Measurements from ENCODE around the gene CDH4. TPM values are rescaled to one million over a fixed set of nuclear protein-coding genes. Genes with fewer than 3 reads are reported as not detected.

The CDH4 gene
- total and polyA plus RNA-seq, 2 of the 13 experiments (the other 11 are each of a cell fraction or from before 2014, with no cell fraction given) = not detected

DNA sequence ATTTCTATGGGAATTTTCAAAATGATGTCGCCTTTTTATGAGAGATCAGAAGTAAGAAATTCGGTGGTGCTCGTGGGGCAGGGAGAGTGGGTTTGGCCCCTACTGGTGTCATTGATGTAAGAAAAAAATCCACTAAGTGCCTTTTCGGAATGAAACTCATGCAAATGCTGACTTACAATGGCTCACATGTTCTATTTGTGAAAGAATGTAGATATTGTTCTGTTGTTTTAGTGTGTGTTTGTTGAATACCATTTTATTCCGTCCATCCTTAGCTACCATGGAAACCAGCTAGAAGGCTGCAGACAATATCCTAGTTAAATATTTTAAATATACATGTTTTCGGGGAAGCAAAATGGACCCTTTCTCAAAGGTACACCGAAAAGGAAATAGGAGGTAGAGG, 508.7 kb downstream of the CDH4 start:
- intact Hi-C loops (cut with micrococcal nuclease; ENCODE audit: unreplicated experiment) = no loop called here
- 3% methylated on average over 7 of the region's 7 CpGs for WGBS (ENCODE audit: low lambda C conversion rate)
- peaks cover 35 to 90% of the 10 kb centered on the region in 2 experiments for H3K27me3 ChIP-seq (ENCODE audit: control insufficient read depth in 1 of 2, insufficient read depth in 2 of 2, low read length in 2 of 2)

DNA sequence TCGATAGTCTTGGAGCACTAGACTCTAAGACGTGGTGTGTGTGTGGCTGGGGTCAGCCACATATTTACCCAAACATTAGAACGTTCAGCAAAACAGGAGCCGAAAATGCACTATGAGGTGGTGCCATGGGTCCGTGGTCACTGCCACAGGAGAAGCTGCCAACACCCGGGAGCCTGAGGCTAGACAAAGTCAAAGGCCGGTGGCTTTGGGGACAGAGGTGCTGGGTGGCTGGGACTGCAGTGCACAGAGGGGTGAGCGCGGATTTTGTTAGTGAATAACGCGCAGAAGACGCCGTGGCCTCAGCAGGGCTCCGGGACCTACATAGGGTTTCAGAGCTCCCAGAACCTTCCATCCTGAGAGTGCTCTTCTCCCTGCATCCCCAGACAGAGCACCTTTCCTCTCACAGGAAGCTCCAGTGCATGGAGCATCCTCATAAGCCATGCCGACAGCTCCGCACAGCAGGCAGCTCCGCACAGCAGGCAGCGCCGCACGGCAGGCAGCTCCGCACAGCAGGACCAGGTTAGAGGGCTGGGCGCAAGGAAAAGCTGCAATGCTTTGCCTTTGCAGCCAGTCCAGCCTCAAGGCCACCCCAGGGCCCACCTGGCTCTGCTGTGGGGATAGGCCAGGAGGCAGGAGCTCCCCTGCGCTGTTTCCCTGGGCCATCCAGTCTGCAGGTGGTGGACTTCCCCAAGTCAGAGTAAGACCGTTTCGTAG, 509.5 kb downstream of the CDH4 start:
- Histone ChIP-seq H3K9me3 (ENCODE audit: low read length) (no peaks in the 10 kb centered on the region), H3K4me1 (ENCODE audit: insufficient read depth, low read length) (no peaks in the 10 kb centered on the region), H3K27me3 (ENCODE audit: control insufficient read depth in 1 of 2, insufficient read depth in 2 of 2, low read length in 2 of 2) (peaks cover 32 to 99% of the 10 kb centered on the region in 2 experiments), H2AFZ (ENCODE audit: low read length) (no peak overlapping the region), H3K27ac (ENCODE audit: extremely low read length, insufficient read depth, low read length) (no peak overlapping the region), H3K36me3 (replicated peaks in 1 of 2; ENCODE audit: control insufficient read depth in 1 of 2, insufficient read depth in 2 of 2, low read length in 2 of 2) (no peaks in the 10 kb centered on the region), H4K20me1 (ENCODE audit: insufficient read depth, low read length) (peaks cover 5% of the 10 kb centered on the region; the same call in 1 of the 2 replicates), H3K9ac (ENCODE audit: insufficient read depth, low read depth, low read length) (no peak overlapping the region), H3K79me2 (ENCODE audit: insufficient read depth, low read length) (no peaks in the 10 kb centered on the region), H3K4me3 (replicated peaks in 1 of 3; ENCODE audit: insufficient read depth in 1 of 3, low read depth in 2 of 3, low read length in 3 of 3) (no peak overlapping the region), H3K4me2 (ENCODE audit: low read depth, low read length) (no peak overlapping the region)
- ChIA-PET POLR2A (no interaction called here), CTCF (ENCODE audit: low intra/inter-chr PET ratio, low total read pairs) (no interaction called here)
- WGBS (ENCODE audit: low lambda C conversion rate) = 32% methylated on average over 25 of the region's 25 CpGs
- intact Hi-C loops (cut with micrococcal nuclease; ENCODE audit: unreplicated experiment) = no loop called here
- no peak for ATAC-seq
- no peak for FAIRE-seq
- no peak for DNase-seq (ENCODE audit: low spot score)
- in situ Hi-C loops (cut with HindIII; ENCODE audit: extremely low pct_ligation_motif_present, low pct_unique_long_range_greater_than_20kb) = no loop called here
- no TSS peak for BruUV-seq (replicated peaks)
- TF ChIP-seq ZNF660 (CRISPR knock-in tag; IDR thresholded peaks at IDR 0.05; ENCODE audit: borderline replicate concordance, low read depth) (no peak), ZNF33B (CRISPR knock-in tag; IDR thresholded peaks at IDR 0.05) (no peak), HDAC6 (IDR thresholded peaks at IDR 0.05; ENCODE audit: low read depth, low read length) (no peak), ZNF121 (CRISPR knock-in tag; IDR thresholded peaks at IDR 0.05) (no peak)
- TF ChIP-seq, protein P1, sequence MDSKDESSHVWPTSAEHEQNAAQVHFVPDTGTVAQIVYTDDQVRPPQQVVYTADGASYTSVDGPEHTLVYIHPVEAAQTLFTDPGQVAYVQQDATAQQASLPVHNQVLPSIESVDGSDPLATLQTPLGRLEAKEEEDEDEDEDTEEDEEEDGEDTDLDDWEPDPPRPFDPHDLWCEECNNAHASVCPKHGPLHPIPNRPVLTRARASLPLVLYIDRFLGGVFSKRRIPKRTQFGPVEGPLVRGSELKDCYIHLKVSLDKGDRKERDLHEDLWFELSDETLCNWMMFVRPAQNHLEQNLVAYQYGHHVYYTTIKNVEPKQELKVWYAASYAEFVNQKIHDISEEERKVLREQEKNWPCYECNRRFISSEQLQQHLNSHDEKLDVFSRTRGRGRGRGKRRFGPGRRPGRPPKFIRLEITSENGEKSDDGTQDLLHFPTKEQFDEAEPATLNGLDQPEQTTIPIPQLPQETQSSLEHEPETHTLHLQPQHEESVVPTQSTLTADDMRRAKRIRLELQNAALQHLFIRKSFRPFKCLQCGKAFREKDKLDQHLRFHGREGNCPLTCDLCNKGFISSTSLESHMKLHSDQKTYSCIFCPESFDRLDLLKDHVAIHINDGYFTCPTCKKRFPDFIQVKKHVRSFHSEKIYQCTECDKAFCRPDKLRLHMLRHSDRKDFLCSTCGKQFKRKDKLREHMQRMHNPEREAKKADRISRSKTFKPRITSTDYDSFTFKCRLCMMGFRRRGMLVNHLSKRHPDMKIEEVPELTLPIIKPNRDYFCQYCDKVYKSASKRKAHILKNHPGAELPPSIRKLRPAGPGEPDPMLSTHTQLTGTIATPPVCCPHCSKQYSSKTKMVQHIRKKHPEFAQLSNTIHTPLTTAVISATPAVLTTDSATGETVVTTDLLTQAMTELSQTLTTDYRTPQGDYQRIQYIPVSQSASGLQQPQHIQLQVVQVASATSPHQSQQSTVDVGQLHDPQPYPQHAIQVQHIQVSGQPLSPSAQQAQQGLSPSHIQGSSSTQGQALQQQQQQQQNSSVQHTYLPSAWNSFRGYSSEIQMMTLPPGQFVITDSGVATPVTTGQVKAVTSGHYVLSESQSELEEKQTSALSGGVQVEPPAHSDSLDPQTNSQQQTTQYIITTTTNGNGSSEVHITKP (CRISPR knock-in tag; IDR thresholded peaks at IDR 0.05; ENCODE audit: low read depth) = no peak
- TF ChIP-seq, protein P2, sequence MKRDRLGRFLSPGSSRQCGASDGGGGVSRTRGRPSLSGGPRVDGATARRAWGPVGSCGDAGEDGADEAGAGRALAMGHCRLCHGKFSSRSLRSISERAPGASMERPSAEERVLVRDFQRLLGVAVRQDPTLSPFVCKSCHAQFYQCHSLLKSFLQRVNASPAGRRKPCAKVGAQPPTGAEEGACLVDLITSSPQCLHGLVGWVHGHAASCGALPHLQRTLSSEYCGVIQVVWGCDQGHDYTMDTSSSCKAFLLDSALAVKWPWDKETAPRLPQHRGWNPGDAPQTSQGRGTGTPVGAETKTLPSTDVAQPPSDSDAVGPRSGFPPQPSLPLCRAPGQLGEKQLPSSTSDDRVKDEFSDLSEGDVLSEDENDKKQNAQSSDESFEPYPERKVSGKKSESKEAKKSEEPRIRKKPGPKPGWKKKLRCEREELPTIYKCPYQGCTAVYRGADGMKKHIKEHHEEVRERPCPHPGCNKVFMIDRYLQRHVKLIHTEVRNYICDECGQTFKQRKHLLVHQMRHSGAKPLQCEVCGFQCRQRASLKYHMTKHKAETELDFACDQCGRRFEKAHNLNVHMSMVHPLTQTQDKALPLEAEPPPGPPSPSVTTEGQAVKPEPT (CRISPR knock-in tag; IDR thresholded peaks at IDR 0.05; ENCODE audit: low read depth) = no peak
- TF ChIP-seq, protein P3, sequence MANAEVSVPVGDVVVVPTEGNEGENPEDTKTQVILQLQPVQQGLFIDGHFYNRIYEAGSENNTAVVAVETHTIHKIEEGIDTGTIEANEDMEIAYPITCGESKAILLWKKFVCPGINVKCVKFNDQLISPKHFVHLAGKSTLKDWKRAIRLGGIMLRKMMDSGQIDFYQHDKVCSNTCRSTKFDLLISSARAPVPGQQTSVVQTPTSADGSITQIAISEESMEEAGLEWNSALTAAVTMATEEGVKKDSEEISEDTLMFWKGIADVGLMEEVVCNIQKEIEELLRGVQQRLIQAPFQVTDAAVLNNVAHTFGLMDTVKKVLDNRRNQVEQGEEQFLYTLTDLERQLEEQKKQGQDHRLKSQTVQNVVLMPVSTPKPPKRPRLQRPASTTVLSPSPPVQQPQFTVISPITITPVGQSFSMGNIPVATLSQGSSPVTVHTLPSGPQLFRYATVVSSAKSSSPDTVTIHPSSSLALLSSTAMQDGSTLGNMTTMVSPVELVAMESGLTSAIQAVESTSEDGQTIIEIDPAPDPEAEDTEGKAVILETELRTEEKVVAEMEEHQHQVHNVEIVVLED (CRISPR knock-in tag; IDR thresholded peaks at IDR 0.05; ENCODE audit: borderline replicate concordance) = no peak

More for the DNA sequence above, 508.7 kb downstream of the CDH4 start:
- TF ChIP-seq EZH2 (conservative IDR thresholded peaks at IDR 0.05; ENCODE audit: low read depth, low read length) (0 out of 2 replicates have a peak, but pooled peaks have one; percentile 48), KLF6 (CRISPR knock-in tag; IDR thresholded peaks at IDR 0.05) (no peak)
- in situ Hi-C loops (cut with HindIII; ENCODE audit: extremely low pct_ligation_motif_present, low pct_unique_long_range_greater_than_20kb) = no loop called here
- ChIA-PET CTCF (ENCODE audit: low intra/inter-chr PET ratio, low total read pairs) (no interaction called here), POLR2A (no interaction called here)
- H4K20me1 ChIP-seq (ENCODE audit: insufficient read depth, low read length) = peaks cover 5% of the 10 kb centered on the region; the same call in 1 of the 2 replicates
- no TSS peak for BruUV-seq (replicated peaks)
- DNase-seq (ENCODE audit: low spot score) = no peak
- H3K36me3 ChIP-seq (replicated peaks in 1 of 2; ENCODE audit: control insufficient read depth in 1 of 2, insufficient read depth in 2 of 2, low read length in 2 of 2) = no peaks in the 10 kb centered on the region
- no peak overlapping the region for H2AFZ ChIP-seq (ENCODE audit: low read length)
- H3K27ac ChIP-seq (ENCODE audit: extremely low read length, insufficient read depth, low read length) = no peak overlapping the region
- H3K4me3 ChIP-seq (replicated peaks in 1 of 3; ENCODE audit: insufficient read depth in 1 of 3, low read depth in 2 of 3, low read length in 3 of 3) = no peak overlapping the region
- H3K79me2 ChIP-seq (ENCODE audit: insufficient read depth, low read length) = no peaks in the 10 kb centered on the region
- H3K9me3 ChIP-seq (ENCODE audit: low read length) = no peaks in the 10 kb centered on the region
- no peak for ATAC-seq
- no peak overlapping the region for H3K4me2 ChIP-seq (ENCODE audit: low read depth, low read length)
- H3K4me1 ChIP-seq (ENCODE audit: insufficient read depth, low read length) = no peaks in the 10 kb centered on the region
- FAIRE-seq = no peak
- no peak overlapping the region for H3K9ac ChIP-seq (ENCODE audit: insufficient read depth, low read depth, low read length)

All from HepG2 (cell line).